Parathyroid adenoma (tissue), 2 donors: ENCODE data around the gene STIM1.

Experiments used
- H2AFZ ChIP-seq: fragments of 300-600 bp; sonication (generic); one replicate; pipeline ENCODE4 v1.7.0; 2017; ENCODE audit warnings: antibody characterized with exemption, mild to moderate bottlenecking
- H3K27ac ChIP-seq: fragments of 300-600 bp; sonication (generic); one replicate; pipeline ENCODE4 v1.7.0; 2017
- H3K27me3 ChIP-seq: fragments of 300-600 bp; sonication (generic); one replicate; pipeline ENCODE4 v1.7.0; 2017; ENCODE audit warnings: low read length; ENCODE audit not compliant: control insufficient read depth, insufficient read depth
- H3K36me3 ChIP-seq: fragments of 300-600 bp; sonication (generic); one replicate; pipeline ENCODE4 v1.7.0; 2017; ENCODE audit warnings: low read length; ENCODE audit not compliant: control insufficient read depth, insufficient read depth
- H3K4me1 ChIP-seq: fragments of 300-600 bp; sonication (generic); one replicate; pipeline ENCODE4 v1.7.0; 2017; ENCODE audit warnings: control low read depth
- H3K4me2 ChIP-seq: fragments of 300-600 bp; sonication (generic); one replicate; pipeline ENCODE4 v1.7.0; 2017; ENCODE audit warnings: low read length
- H3K4me3 ChIP-seq: fragments of 300-600 bp; sonication (generic); one replicate; pipeline ENCODE4 v1.7.0; 2017; ENCODE audit warnings: low read depth, low read length
- H3K79me2 ChIP-seq: fragments of 300-600 bp; sonication (generic); one replicate; pipeline ENCODE4 v1.7.0; 2017; ENCODE audit warnings: control low read depth
- H3K9ac ChIP-seq: fragments of 300-600 bp; sonication (generic); one replicate; pipeline ENCODE4 v1.7.0; 2017; ENCODE audit warnings: mild to moderate bottlenecking
- H3K9me3 ChIP-seq: fragments of 300-600 bp; sonication (generic); one replicate; pipeline ENCODE4 v1.7.0; 2017; ENCODE audit warnings: low read length; ENCODE audit not compliant: control insufficient read depth
- CTCF ChIP-seq: fragments of 300-600 bp; sonication (generic); IDR thresholded peaks from one replicate; pipeline ENCODE4 v1.7.0; 2017; ENCODE audit warnings: antibody characterized with exemption, mild to moderate bottlenecking
- donor health status: primary hyperparathyroidism.

STIM1 gene

GRCh38 chr11:3843326-3843725 lies 12.1 kb upstream of the STIM1 start:
- Histone ChIP-seq H3K27me3 (no peaks in the 10 kb centered on the region), H3K4me2 (no peak overlapping the region), H3K9ac (no peak overlapping the region), H3K36me3 (no peaks in the 10 kb centered on the region), H3K4me3 (no peak overlapping the region), H3K27ac (no peak overlapping the region), H2AFZ (no peak overlapping the region), H3K79me2 (no peaks in the 10 kb centered on the region), H3K4me1 (peaks cover 3% of the 10 kb centered on the region), H3K9me3 (no peaks in the 10 kb centered on the region)
- TF ChIP-seq CTCF, result no peak

- Histone ChIP-seq H3K36me3 (no peaks in the 10 kb centered on the region), H3K4me1 (peaks cover 3% of the 10 kb centered on the region), H3K4me2 (no peak overlapping the region), H3K27me3 (no peaks in the 10 kb centered on the region), H3K79me2 (no peaks in the 10 kb centered on the region), H3K27ac (no peak overlapping the region), H3K9me3 (no peaks in the 10 kb centered on the region), H3K4me3 (no peak overlapping the region), H2AFZ (no peak overlapping the region), H3K9ac (no peak overlapping the region)
- no peak for TF ChIP-seq CTCF
Measured at GRCh38 chr11:3845246-3845645, 10.2 kb upstream of the STIM1 start.

GRCh38 chr11:3845670-3846069 lies 9.8 kb upstream of the STIM1 start:
- Histone ChIP-seq H3K9me3 (no peaks in the 10 kb centered on the region), H3K27me3 (no peaks in the 10 kb centered on the region), H3K36me3 (no peaks in the 10 kb centered on the region), H3K4me1 (peaks cover 3% of the 10 kb centered on the region), H3K4me3 (no peak overlapping the region), H3K9ac (no peak overlapping the region), H3K27ac (no peak overlapping the region), H3K79me2 (no peaks in the 10 kb centered on the region), H2AFZ (no peak overlapping the region), H3K4me2 (no peak overlapping the region)
- no peak for TF ChIP-seq CTCF

- Histone ChIP-seq H3K36me3 (no peaks in the 10 kb centered on the region), H3K4me1 (peaks cover 8% of the 10 kb centered on the region), H3K4me2 (no peak overlapping the region), H3K27ac (no peak overlapping the region), H3K9ac (no peak overlapping the region), H2AFZ (no peak overlapping the region), H3K9me3 (no peaks in the 10 kb centered on the region), H3K27me3 (no peaks in the 10 kb centered on the region), H3K79me2 (no peaks in the 10 kb centered on the region), H3K4me3 (no peak overlapping the region)
- peak; percentile 50 for TF ChIP-seq CTCF
Measured at GRCh38 chr11:3849297-3849874, 6.1 kb upstream of the STIM1 start.

- no peak overlapping the region for H3K9ac ChIP-seq
Measured at GRCh38 chr11:3853545-3853842, 2.0 kb upstream of the STIM1 start.

More at GRCh38 chr11:3853545-3853842, 2.0 kb upstream of the STIM1 start:
- no peak for TF ChIP-seq CTCF
- no peak overlapping the region for H3K4me3 ChIP-seq
- H3K27ac ChIP-seq, result peak overlapping the region; percentile 97
- H2AFZ ChIP-seq, result peak overlapping the region; percentile 98
- peaks cover 14% of the 10 kb centered on the region for H3K79me2 ChIP-seq
- no peaks in the 10 kb centered on the region for H3K27me3 ChIP-seq
- no peaks in the 10 kb centered on the region for H3K9me3 ChIP-seq
- no peaks in the 10 kb centered on the region for H3K36me3 ChIP-seq
- H3K4me2 ChIP-seq, result no peak overlapping the region
- peaks cover 11% of the 10 kb centered on the region for H3K4me1 ChIP-seq
